PC-3 (cell line): ENCODE results near the gene MRPS24.

Source experiments
- CTCF ChIP-seq: fragments of 300-600 bp; sonication (generic); conservative IDR thresholded peaks from 2 replicates; pipeline ENCODE4 v1.5.1; 2017; ENCODE audit warnings: antibody characterized with exemption, low read depth, mild to moderate bottlenecking, low read length
- EZH2 ChIP-seq: fragments of 300-600 bp; sonication (generic); IDR thresholded peaks from one replicate; pipeline ENCODE4 v1.6.1; 2017; ENCODE audit warnings: antibody characterized with exemption, mild to moderate bottlenecking, low read length; ENCODE audit not compliant: unreplicated experiment

GRCh38 chr7:43847496-43847895, 21.8 kb downstream of the MRPS24 start:
- TF ChIP-seq CTCF: no peak
- no peak for TF ChIP-seq EZH2
